Activated T-cell treated with anti-CD3 and anti-CD28 coated beads, Interleukin-2, amount 50 U/mL, for 72 hours (primary cell): ENCODE data around the gene HAGH. TPM values are rescaled to one million over a fixed set of nuclear protein-coding genes. Genes with fewer than 3 reads are reported as not detected.
"Not testable (repeated sequence)": the region's sequence is repeated elsewhere in the genome, so short reads cannot be mapped to it uniquely, and the experiment has no call there.

Experiments
- ATAC-seq, 2 donors: fragments of 150-1000 bp; cut with Tn5 transposase; replicated peaks in 1 of 2; 2 replicates each; pipeline ENCODE4 v1.10.0; 2021; ENCODE audit warnings: moderate library complexity in 2 of 2, mild to moderate bottlenecking in 1 of 2
- DNase-seq, 2 donors: peaks; one replicate each; pipeline ENCODE4 v3.0.0; 2021 to 2022; ENCODE audit warnings: mixed read lengths in 1 of 2
- H3K27ac Mint-ChIP-seq: one replicate; pipeline ENCODE4 v1.8.0; 2022; ENCODE audit warnings: mild to moderate bottlenecking, moderate library complexity, mixed read lengths
- H3K27me3 Mint-ChIP-seq: one replicate; pipeline ENCODE4 v1.8.0; 2022; ENCODE audit warnings: low read depth, mixed read lengths
- H3K36me3 Mint-ChIP-seq, 2 donors: one replicate each; pipeline ENCODE4 v1.8.0; 2022; ENCODE audit warnings: mixed read lengths in 2 of 2, mild to moderate bottlenecking in 1 of 2; ENCODE audit not compliant: insufficient read depth in 2 of 2
- H3K4me1 Mint-ChIP-seq: one replicate; pipeline ENCODE4 v1.8.0; 2022; ENCODE audit warnings: low read depth, mixed read lengths
- H3K4me3 Mint-ChIP-seq, 2 donors: one replicate each; pipeline ENCODE4 v1.8.0; 2022; ENCODE audit warnings: mild to moderate bottlenecking in 2 of 2, mixed read lengths in 2 of 2, moderate library complexity in 2 of 2
- H3K9me3 Mint-ChIP-seq, 2 donors: one replicate each; pipeline ENCODE4 v1.8.0; 2022; ENCODE audit warnings: mixed read lengths in 2 of 2
- total RNA-seq, 2 donors: library from RNA; stranded (reverse); gene quantifications; one replicate each; pipeline ENCODE4 v1.2.3, GENCODE V29; 2022

HAGH gene
- total RNA-seq = 10 to 100 TPM; 45.0 to 53.5 TPM

- H3K4me3 Mint-ChIP-seq = peak within 1 kb of the TSS; percentile 95 to 96
- ATAC-seq (peak; percentile 89), DNase-seq (peak; percentile 93 to 94)
- peak within 1 kb of the TSS; percentile 82 for H3K27ac Mint-ChIP-seq
- H3K9me3 Mint-ChIP-seq = no peaks in the 10 kb centered on the region
- peaks cover 0 to 2% of the 10 kb centered on the region in 2 donors for H3K36me3 Mint-ChIP-seq
- peaks cover 41% of the 10 kb centered on the region for H3K4me1 Mint-ChIP-seq
- H3K27me3 Mint-ChIP-seq = no peaks in the 10 kb centered on the region
These were observed at the start of gene HAGH, which contains the start of gene FAHD1 for GRCh38 chr16:1826691-1827573. Gene HAGH (minus strand): TSS chr16:1826825. CDS start chr16:1826787, 38 bp downstream. Gene FAHD1 (plus strand): TSS chr16:1827206. CDS start chr16:1827239, 33 bp downstream.

- H3K36me3 Mint-ChIP-seq, H3K9me3 Mint-ChIP-seq, H3K27ac Mint-ChIP-seq, H3K4me1 Mint-ChIP-seq, ATAC-seq, DNase-seq, H3K4me3 Mint-ChIP-seq: not testable (repeated sequence)
- peaks cover 40% of the 10 kb centered on the region for H3K27me3 Mint-ChIP-seq
These were observed 49.4 kb upstream of the HAGH start for GRCh38 chr16:1876066-1876465.

- Mint-ChIP-seq H3K4me3 (no peak overlapping the region), H3K27me3 (peaks cover 40% of the 10 kb centered on the region), H3K9me3 (no peaks in the 10 kb centered on the region), H3K36me3 (no peaks in the 10 kb centered on the region), H3K27ac (no peak overlapping the region), H3K4me1 (peaks cover 5% of the 10 kb centered on the region)
- no peak for ATAC-seq
- DNase-seq = no peak
These were observed 48.2 kb upstream of the HAGH start for GRCh38 chr16:1874854-1875253.

GRCh38 chr16:1871974-1872635, 45.5 kb upstream of the HAGH start, which contains the start of gene MEIOB:
Gene MEIOB (minus strand): TSS chr16:1872164. CDS start chr16:1868175, 3,989 bp downstream.
- Mint-ChIP-seq H3K27ac (no peak within 1 kb of the TSS), H3K9me3 (no peaks in the 10 kb centered on the region), H3K27me3 (peaks cover 29% of the 10 kb centered on the region), H3K36me3 (no peaks in the 10 kb centered on the region), H3K4me1 (peaks cover 5% of the 10 kb centered on the region), H3K4me3 (peak within 1 kb of the TSS; percentile 75 to 78)
- DNase-seq (peak; percentile 44 to 53), ATAC-seq (peak; percentile 58 to 77)

- peaks cover 25% of the 10 kb centered on the region for H3K27me3 Mint-ChIP-seq
- no peak for ATAC-seq
- no peak overlapping the region for H3K27ac Mint-ChIP-seq
- H3K4me3 Mint-ChIP-seq = no peak overlapping the region
- no peaks in the 10 kb centered on the region for H3K36me3 Mint-ChIP-seq
- H3K4me1 Mint-ChIP-seq = peaks cover 7% of the 10 kb centered on the region
- no peaks in the 10 kb centered on the region for H3K9me3 Mint-ChIP-seq
- no peak for DNase-seq
These were observed 43.9 kb upstream of the HAGH start for GRCh38 chr16:1870365-1871082.

- Mint-ChIP-seq H3K4me1 (peaks cover 6% of the 10 kb centered on the region), H3K9me3 (no peaks in the 10 kb centered on the region), H3K36me3 (no peaks in the 10 kb centered on the region), H3K27ac (no peak overlapping the region), H3K27me3 (peaks cover 6% of the 10 kb centered on the region), H3K4me3 (no peak overlapping the region)
- ATAC-seq (no peak), DNase-seq (no peak)
These were observed 39.5 kb upstream of the HAGH start for GRCh38 chr16:1865902-1866690.

- ATAC-seq (no peak), DNase-seq (no peak)
- peaks cover 6% of the 10 kb centered on the region for H3K4me1 Mint-ChIP-seq
- no peaks in the 10 kb centered on the region for H3K36me3 Mint-ChIP-seq
- peaks cover 10% of the 10 kb centered on the region for H3K27me3 Mint-ChIP-seq
- H3K4me3 Mint-ChIP-seq = no peak overlapping the region
- H3K9me3 Mint-ChIP-seq = no peaks in the 10 kb centered on the region
- H3K27ac Mint-ChIP-seq = no peak overlapping the region
These were observed 37.2 kb upstream of the HAGH start for GRCh38 chr16:1863681-1864460.

GRCh38 chr16:1862394-1862793, 35.8 kb upstream of the HAGH start:
- DNase-seq (no peak), ATAC-seq (no peak)
- Mint-ChIP-seq H3K36me3 (no peaks in the 10 kb centered on the region), H3K27ac (no peak overlapping the region), H3K4me1 (peaks cover 12% of the 10 kb centered on the region), H3K4me3 (no peak overlapping the region), H3K27me3 (peaks cover 18% of the 10 kb centered on the region), H3K9me3 (no peaks in the 10 kb centered on the region)

GRCh38 chr16:1861730-1862129, 35.1 kb upstream of the HAGH start:
- no peaks in the 10 kb centered on the region for H3K36me3 Mint-ChIP-seq
- no peak overlapping the region for H3K27ac Mint-ChIP-seq
- H3K9me3 Mint-ChIP-seq = no peaks in the 10 kb centered on the region
- H3K27me3 Mint-ChIP-seq = peaks cover 18% of the 10 kb centered on the region
- peaks cover 12% of the 10 kb centered on the region for H3K4me1 Mint-ChIP-seq
- DNase-seq (no peak), ATAC-seq (peak; percentile 75 to 76)
- no peak overlapping the region for H3K4me3 Mint-ChIP-seq

GRCh38 chr16:1859650-1860049, 33.0 kb upstream of the HAGH start:
- Mint-ChIP-seq H3K4me3 (no peak overlapping the region), H3K4me1 (peaks cover 20% of the 10 kb centered on the region), H3K27ac (no peak overlapping the region), H3K9me3 (no peaks in the 10 kb centered on the region), H3K27me3 (peaks cover 12% of the 10 kb centered on the region), H3K36me3 (no peaks in the 10 kb centered on the region)
- ATAC-seq = no peak
- no peak for DNase-seq

- Mint-ChIP-seq H3K4me3 (no peak overlapping the region), H3K4me1 (peaks cover 26% of the 10 kb centered on the region), H3K36me3 (no peaks in the 10 kb centered on the region), H3K9me3 (no peaks in the 10 kb centered on the region), H3K27ac (peak overlapping the region; percentile 7), H3K27me3 (peaks cover 12% of the 10 kb centered on the region)
- DNase-seq (no peak), ATAC-seq (no peak)
These were observed 31.7 kb upstream of the HAGH start for GRCh38 chr16:1858189-1858865.
